GM21576 (cell line): ENCODE results near the gene SLC4A11.
A peak's percentile ranks its signal among the peaks of the same experiment; 100 is the strongest.
"Not testable (repeated sequence)": the region's sequence is repeated elsewhere in the genome, so short reads cannot be mapped to it uniquely, and the experiment has no call there.

Experiments used
- ATAC-seq: cut with Tn5 transposase; IDR thresholded peaks from one replicate; pipeline ENCODE4 v1.9.1; 2021; ENCODE audit warnings: mild to moderate bottlenecking, moderate library complexity; ENCODE audit not compliant: unreplicated experiment

SLC4A11 gene

GRCh38 chr20:3204124-3204794, 34.7 kb downstream of the SLC4A11 start, which contains the start of gene DDRGK1:
Gene DDRGK1 (minus strand): TSS chr20:3204682. CDS start chr20:3204627, 55 bp downstream.
- peak; percentile 80 for ATAC-seq

- ATAC-seq, result peak; percentile 19
These were observed 35.5 kb downstream of the SLC4A11 start for GRCh38 chr20:3203315-3204123.

GRCh38 chr20:3202965-3203314, 36.0 kb downstream of the SLC4A11 start:
- ATAC-seq, result peak; percentile 2

- ATAC-seq, result no peak
These were observed 38.8 kb downstream of the SLC4A11 start for GRCh38 chr20:3199976-3200755.

GRCh38 chr20:3199206-3199605, 39.8 kb downstream of the SLC4A11 start:
- ATAC-seq, result no peak

- no peak for ATAC-seq
These were observed 43.3 kb downstream of the SLC4A11 start for GRCh38 chr20:3195590-3196237.

- ATAC-seq, result no peak
These were observed 44.2 kb downstream of the SLC4A11 start for GRCh38 chr20:3194617-3195280.

GRCh38 chr20:3193806-3194616, 45.0 kb downstream of the SLC4A11 start:
- no peak for ATAC-seq

GRCh38 chr20:3192226-3193015, 46.6 kb downstream of the SLC4A11 start:
- ATAC-seq, result no peak

- ATAC-seq, result no peak
These were observed 48.3 kb downstream of the SLC4A11 start for GRCh38 chr20:3190681-3191111.

GRCh38 chr20:3189561-3190131, 49.3 kb downstream of the SLC4A11 start:
- no peak for ATAC-seq

GRCh38 chr20:3188823-3189413, 50.1 kb downstream of the SLC4A11 start:
- no peak for ATAC-seq

GRCh38 chr20:3187861-3188260, 51.1 kb downstream of the SLC4A11 start:
- not testable (repeated sequence) for ATAC-seq

GRCh38 chr20:3183896-3184612, 54.9 kb downstream of the SLC4A11 start:
- ATAC-seq, result no peak

GRCh38 chr20:3182429-3182828, 56.6 kb downstream of the SLC4A11 start:
- not testable (repeated sequence) for ATAC-seq

GRCh38 chr20:3181270-3181669, 57.7 kb downstream of the SLC4A11 start:
- ATAC-seq, result no peak

GRCh38 chr20:3180319-3180718, 58.7 kb downstream of the SLC4A11 start:
- ATAC-seq, result no peak
